GM13977 (cell line): ENCODE measurements around the gene GINS2.

Experiments used
- DNase-seq: peaks from one replicate; pipeline ENCODE4 v3.0.0; 2012; ENCODE audit warnings: low spot score
- CTCF ChIP-seq: IDR thresholded peaks from 2 replicates; pipeline ENCODE4 v1.5.1; 2012; ENCODE audit warnings: mild to moderate bottlenecking, control low read depth; ENCODE audit not compliant: insufficient read depth; ENCODE audit errors: extremely low read depth, missing control alignments
- in situ Hi-C: fragments of 300-500 bp; cut with MboI; formaldehyde crosslinking; loops from one replicate; pipeline ENCODE4 v1.12.0; 2022; ENCODE audit warnings: low sequenced_read_pairs, low pct_unique_long_range_greater_than_20kb, mixed read lengths, inconsistent platforms; ENCODE audit not compliant: unreplicated experiment

The GINS2 gene

GRCh38 chr16:85667261-85667660, 21.5 kb downstream of the GINS2 start:
- TF ChIP-seq CTCF, result no peak
- DNase-seq, result no peak
- in situ Hi-C loops, result no loop called here

DNA sequence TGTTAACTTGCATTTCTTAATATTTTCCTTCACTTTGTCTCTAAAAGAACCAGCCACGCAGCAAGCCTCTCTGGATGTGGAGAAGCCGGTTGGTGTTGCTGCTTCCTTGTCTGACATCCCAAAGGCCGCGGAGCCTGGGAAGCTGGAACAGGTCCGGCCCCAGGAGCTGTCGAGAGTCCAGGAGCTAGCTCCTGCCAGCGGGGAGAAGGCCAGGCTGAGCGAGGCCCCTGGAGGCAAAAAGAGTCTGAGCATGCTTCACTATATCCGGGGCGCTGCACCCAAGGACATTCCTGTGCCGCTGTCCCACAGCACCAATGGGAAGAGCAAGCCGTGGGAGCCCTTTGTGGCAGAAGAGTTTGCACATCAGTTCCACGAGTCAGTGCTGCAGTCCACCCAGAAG, 22.8 kb downstream of the GINS2 start:
- TF ChIP-seq CTCF, result no peak
- in situ Hi-C loops, result no loop called here
- no peak for DNase-seq

GRCh38 chr16:85665373-85665740, 23.4 kb downstream of the GINS2 start:
- DNase-seq, result no peak
- in situ Hi-C loops, result no loop called here
- no peak for TF ChIP-seq CTCF

DNA sequence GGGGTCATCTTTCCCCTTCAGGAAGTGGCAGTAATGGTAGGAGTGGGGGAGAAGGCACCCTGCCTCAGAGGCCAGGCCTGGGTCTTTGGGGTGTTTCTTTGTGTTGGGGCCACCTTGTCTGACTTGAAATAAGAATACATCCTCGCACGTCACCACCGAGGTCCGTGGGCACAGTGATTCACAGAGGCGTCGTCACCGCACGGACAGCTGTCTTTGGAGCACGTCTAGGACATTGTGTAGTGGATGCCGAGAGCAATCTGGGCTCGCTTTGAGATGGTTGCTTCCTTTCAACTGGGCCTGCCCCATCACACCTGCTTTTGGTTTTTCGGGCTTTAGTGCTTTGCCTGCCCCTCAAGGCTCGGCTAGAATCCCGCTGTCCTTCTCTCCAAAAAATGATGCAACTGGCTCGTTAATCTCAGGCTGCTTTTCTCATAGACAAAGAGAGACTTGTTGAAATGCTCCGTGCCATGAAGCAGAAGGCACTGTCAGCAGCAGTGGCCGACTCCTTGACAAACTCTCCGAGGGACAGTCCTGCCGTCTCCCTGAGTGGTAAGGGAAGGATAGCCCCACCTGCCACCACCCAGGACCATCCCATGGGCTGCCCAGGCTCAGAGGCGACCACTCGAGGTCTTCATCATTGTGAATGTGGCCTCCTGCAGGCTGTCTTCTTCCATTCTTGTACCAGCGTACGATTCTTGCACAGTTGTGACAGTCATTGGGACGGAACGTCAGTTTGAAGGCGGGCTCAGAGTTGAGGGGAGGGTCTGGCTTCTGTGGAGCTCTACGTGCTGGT, 24.0 kb downstream of the GINS2 start:
- in situ Hi-C loops, result no loop called here
- TF ChIP-seq CTCF, result no peak

DNA sequence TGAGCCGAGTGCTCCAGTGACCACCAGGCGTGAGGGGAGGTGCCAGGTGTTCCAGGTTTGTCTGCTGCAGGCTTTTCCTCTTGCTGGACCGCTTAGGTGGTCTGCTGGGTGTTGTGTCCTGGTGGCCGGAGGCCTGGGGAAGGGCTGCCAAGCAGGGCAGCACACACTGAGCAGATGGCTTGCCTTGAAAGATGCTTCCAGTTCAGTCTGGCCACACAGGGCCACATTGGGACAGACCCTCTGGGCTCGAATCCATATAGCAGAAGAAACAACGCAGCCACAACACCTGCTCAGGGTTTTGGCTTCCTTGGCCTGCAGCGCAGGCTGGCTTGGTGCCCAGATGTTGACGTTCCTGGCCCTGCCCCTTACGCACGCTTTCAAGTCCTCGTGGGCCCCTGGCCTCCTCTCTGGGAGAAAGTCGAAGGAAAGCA, 24.8 kb downstream of the GINS2 start:
- in situ Hi-C loops, result no loop called here
- DNase-seq, result no peak
- TF ChIP-seq CTCF, result no peak

More for the DNA sequence above, 24.0 kb downstream of the GINS2 start:
- DNase-seq, result no peak

GRCh38 chr16:85662976-85663830, 25.6 kb downstream of the GINS2 start:
- in situ Hi-C loops, result no loop called here
- TF ChIP-seq CTCF, result no peak
- no peak for DNase-seq
